DMS 273 (cell line): ENCODE measurements around the gene HEMGN.
"Not testable (repeated sequence)": the region's sequence is repeated elsewhere in the genome, so short reads cannot be mapped to it uniquely, and the experiment has no call there.

Experiments used
- DNase-seq: peaks from one replicate; lab custom pipeline; 2025; ENCODE audit not compliant: unreplicated experiment; lab: John Stamatoyannopoulos, UW

Gene HEMGN, protein sequence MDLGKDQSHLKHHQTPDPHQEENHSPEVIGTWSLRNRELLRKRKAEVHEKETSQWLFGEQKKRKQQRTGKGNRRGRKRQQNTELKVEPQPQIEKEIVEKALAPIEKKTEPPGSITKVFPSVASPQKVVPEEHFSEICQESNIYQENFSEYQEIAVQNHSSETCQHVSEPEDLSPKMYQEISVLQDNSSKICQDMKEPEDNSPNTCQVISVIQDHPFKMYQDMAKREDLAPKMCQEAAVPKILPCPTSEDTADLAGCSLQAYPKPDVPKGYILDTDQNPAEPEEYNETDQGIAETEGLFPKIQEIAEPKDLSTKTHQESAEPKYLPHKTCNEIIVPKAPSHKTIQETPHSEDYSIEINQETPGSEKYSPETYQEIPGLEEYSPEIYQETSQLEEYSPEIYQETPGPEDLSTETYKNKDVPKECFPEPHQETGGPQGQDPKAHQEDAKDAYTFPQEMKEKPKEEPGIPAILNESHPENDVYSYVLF

DNA sequence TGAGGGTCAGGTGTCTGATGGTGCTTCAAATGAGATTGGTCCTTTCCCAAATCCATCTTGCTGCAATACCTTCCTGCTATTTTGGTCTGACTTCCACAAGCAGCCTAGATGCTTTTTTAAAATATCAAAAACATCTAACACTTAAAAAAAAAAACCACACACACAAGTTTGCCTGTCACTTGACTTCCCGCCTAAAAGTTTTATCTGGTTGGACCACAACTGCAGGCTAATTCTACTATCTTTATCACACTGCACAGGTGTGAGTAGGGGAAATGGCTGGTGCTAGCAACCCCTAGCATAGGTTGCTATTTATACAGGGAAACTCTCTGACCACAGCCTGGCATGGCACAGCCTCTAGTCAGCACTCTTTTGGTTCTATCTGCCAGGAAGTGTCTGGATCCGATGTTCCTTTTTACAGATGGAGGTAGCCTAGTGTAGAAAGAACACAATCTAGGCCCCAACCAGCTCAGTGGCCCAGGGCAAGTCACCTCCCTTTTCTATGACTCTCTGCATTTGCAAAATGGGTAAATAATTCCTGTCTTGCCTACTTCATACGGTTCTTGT lies at the start of gene HEMGN:
TSS of gene HEMGN (minus strand) at position 92 of the 564 bp plus-strand sequence. CDS start at position 56, 36 bp downstream.
- DNase-seq = no peak

DNA sequence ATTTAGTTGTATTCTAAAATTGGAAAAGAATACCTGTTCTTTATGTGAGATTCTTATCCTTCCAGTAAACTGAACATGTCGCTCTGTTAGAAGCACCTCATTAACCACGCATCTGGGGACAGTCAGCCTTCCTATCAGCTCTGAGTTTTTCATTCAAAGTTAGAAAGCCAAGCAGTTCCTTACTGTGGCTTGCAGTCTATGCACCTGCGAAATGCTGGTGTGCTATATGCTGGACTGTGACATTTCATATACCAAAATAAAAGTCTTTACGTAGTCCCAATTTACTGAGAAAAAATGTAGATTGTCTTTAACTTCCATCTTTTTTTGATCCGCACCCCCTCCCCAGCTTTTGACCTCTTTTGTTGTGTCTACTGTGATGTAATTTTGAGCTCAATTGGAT lies 49.5 kb upstream of the HEMGN start:
- peak; percentile 8 for DNase-seq

DNA sequence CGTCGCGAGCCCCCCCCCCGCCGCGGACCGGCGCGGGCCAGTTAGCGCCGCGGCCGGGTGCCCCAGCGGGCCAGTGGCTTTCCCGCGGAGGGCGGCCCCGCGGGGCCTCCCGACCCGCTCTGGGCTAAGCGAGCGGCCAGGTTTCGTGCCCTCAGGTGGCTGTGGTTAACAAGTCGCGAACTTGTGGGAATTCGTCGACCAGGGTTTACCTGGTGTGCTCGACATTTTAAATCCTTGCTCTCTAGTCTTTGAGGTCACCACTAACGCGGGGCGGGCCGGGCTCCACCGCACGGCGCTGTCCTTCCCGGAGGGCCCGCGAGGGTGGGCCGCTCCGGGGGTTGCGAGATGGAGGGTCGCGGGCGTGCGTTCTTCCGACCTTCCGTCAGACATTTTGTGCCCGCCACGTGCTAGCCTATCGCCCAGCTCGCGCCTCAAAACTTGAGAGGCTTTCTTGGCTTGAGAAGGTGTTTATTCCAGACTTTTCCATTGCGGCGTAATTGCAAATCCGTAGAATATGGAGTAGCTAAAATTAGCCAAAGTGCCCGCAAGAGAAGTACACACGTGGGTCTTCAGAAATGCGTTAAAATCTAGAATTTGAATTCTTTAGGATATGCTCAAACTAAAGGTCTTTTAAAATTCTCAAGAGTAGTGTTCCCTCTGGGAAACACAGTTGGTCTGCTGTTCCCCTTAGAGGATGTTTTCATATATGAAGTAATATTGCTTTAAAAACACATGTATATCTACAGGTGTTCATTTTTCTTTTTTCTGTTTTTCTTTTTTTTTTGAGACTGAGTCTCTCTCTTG lies 47.3 kb upstream of the HEMGN start:
- DNase-seq = peak; percentile 63

DNA sequence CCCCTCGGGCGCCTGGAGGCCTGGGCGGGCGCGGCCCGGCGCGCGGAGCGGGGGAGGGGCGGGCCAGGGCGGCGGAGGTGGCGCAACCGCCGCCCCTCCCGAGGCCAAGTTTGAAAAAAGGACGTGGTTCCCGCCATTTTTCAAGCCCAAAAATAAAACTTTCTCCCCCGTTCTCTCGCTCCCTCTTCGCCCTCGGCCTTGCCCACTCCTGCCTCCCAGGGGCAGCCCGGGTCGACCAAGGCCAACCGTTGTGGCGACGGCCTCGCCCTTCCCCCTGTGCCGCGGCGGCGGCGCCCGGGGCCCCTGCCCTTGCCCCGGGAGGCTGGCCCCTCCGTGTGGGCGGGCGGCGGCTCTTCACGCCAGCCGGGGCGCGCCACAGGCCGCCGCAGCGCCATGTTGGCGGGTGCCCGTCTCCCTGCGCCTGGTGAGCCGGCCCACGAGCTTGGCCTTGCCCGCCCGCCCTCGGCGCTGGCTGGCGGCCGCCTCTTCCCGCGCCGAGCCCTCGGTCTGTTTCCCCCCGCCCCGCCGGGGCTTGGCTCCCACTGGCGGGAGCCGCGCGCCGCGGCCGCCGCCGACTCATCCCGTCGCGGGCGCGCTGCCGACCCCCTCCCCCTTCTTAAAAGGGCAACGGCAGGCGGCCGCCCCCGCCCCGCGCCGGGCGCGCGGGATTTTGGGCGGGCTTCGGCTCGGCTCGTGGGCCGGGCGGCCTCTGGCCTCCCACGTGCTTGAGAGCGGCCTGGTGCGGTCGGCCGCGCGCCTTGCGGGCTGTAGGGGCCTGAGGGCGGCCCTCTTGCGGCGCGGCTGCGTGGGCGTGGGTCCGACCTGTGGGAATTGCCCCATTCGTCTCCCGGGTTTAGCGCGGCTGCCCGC lies 46.5 kb upstream of the HEMGN start:
- peak; percentile 89 for DNase-seq

DNA sequence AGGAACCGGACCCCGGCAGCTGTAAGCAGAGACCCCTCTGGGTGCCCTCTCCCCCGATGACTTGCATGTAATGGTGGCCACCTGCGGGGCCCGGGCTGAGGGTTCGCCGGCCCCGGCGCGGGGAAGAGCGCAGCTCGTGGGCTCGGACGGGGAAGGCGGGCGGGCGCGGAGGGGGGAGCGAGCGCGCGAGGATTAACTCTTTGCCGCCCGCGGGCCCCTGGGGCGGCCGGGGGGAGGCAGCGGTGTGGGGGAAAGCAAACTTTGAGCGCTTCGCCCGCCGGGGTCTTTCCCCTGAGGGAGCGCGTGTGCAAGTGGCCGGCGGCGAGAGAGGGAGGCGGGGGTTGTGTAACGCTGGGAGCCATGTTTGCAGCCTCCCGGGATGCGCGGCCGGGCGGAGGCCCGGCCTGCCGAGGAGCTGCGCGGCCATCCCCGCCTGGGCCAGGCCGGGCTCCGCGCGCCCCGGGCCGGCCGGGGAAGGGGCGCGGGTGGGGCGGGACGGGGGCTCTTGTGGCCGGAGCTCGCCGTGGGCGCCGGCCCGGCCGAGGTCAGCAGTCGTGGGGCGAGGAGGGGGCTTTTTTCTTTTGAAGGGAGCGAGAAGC lies 45.7 kb upstream of the HEMGN start:
- DNase-seq = peak; percentile 66

DNA sequence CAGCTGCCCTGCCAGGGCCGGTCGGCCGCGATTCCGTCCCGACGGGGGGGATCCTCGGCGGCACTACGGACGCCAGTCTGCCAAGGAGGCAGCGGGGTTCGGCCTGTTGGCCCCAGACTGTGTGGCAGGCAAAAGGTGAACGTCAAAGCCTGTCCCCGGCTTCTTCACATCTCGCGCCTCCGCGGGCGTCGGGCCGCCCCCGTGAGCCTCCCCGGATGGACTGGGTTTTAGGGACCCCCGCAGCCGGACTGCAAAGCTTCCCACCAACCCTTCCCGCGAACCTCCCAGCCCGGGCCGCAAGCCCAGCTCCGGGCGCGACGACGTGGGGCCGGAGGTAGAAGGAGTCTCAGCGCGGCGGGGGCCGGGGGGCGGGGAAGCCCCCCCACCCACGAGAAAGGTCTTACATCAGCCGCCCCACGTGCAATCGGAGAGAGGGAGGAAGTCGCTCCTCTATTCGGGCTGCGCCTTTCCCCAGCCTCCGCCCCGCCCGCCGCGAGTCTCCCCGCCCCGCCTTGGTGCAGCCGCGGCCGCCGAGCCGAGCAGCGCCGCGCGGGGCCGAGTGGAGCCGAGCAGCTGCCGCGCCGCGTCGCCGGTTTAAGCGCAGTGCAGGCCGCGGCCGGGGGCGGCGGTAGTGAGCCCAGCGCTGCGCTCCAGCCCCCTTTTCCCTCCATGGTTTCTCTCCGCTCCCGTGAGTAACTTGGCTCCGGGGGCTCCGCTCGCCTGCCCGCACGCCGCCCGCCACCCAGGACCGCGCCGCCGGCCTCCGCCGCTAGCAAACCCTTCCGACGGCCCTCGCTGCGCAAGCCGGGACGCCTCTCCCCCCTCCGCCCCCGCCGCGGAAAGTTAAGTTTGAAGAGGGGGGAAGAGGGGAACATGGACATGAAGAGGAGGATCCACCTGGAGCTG lies 45.0 kb upstream of the HEMGN start, which contains the start of gene ANP32B:
TSS of gene ANP32B (plus strand) at position 659 of the 906 bp plus-strand sequence. CDS start at position 874, 215 bp downstream.
- DNase-seq = peak; percentile 96

DNA sequence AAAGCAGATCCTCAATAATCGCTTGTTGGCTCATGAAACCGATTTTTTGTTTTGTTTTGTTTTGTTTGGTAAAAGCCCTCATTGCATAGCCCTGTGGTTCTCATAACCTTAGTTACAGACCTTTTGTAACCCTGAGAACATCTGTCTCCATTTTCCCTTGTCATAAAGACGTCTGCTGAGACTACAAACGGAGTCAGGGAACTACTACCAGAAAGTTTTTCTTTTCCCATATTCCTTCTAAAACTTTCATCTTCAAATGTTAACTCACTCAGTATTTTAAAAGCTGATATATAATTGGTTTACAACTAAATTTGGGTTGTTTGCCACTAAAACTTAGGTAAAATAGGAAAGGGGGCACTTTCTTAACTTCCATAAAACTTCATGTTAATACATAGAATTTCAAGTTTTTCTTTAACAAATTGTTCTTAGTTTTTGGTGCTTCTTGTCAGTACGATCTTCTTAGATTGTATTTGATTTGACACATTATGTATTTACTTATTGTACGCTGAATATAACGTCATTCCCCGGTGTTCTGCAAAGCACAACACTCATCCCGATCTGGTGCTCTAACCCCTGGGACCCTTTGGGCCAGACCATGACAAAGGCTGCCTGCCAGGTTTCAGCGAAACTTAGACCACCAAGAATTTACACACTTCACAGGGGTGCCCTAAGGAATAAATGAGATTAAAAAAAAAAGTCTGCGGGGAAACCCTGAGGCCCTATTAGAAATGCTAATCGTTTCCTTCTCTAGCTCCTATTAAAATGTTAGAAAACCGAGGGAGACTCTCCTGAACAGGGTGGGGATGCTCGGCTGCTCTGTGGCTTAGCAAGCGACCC lies 44.1 kb upstream of the HEMGN start:
- peak; percentile 70 for DNase-seq

DNA sequence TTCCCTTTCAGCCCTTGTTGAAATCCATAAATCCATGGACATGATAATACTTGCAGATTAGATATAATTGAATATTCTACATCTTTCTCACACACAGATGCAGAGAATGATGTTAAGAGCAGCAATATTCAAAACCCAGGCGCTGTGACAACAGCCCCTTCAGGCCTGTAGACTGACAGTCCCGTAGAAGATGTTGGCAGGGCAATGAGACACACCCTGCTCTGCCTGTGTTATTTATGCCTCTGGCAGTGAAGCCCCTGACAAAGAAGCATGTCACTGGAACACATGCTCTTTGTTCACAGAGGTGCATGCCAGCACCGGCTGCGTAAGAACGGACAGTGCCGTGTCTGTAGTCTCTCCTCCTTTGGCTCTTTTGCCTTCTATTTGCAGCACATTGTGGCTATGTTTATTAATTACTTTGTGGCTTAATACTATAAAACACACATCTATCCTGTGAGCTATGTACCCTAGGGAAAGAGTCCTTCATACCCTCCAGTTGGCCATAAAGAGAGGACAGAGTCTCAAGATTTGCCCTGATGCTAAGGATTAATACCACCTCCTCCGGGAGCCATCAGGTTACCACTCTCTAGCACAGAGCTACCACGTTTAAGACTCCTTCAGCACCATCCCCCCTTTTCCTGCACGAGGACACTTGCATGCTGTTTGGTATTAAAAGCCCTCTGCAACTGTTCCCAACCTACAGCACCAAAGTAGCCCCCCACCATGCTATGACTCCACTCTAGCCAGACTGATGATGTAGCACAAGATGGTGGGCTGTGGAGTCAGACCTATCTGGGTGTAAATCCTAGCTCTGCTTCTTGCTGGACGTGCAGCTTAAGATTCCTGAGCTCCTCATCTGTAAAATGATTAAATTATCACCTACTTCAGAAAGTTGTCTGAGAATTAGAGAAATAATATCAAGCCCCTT lies 43.2 kb upstream of the HEMGN start:
- DNase-seq = peak; percentile 57

DNA sequence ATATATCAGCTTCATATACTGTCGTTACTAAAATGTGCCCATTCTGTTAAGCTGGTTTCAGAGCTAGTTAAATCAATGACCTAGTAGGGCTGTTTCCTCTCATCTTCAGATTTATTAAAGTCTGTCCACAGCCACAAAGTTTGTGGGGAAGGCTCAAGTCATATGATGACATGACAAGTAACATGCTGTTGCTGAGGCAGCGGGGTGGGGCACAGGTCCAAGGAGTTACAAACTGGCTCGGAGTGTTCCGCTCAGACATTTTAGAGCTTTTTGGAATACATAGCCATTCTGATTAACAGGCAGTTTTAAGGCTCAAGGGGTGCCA lies 42.5 kb upstream of the HEMGN start:
- DNase-seq = peak; percentile 28

DNA sequence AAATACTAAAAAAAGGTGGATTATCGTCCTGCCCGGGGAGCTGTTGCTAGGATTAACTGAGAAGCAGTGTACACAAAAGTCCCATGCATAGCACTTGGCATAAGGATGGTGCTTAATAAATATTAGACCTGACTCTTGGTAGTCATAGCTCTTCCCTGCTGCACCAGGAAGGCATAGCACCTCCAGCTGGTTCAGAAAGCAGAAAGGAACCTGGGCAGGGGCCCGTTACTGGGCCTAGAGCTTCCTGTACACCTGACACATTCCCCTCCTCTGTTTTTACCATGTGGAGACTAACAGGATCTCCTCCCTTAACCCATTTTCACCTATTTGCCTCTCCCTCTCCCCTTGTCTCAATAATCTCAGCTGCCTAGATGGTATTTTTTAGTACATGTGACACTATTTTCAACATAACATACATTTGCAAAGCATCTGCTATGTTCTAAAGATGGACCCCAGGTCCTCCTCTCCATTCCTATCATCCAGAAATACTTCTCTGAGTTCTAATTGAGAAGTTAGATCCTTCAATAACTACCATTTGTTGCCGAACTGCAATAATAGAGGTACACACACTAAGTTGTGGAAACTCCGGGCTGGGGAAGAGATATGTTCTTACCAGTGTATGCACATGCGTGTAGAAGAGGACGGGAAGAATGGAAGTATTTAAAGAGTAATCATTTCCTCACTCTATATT lies 42.0 kb upstream of the HEMGN start:
- DNase-seq = peak; percentile 27

DNA sequence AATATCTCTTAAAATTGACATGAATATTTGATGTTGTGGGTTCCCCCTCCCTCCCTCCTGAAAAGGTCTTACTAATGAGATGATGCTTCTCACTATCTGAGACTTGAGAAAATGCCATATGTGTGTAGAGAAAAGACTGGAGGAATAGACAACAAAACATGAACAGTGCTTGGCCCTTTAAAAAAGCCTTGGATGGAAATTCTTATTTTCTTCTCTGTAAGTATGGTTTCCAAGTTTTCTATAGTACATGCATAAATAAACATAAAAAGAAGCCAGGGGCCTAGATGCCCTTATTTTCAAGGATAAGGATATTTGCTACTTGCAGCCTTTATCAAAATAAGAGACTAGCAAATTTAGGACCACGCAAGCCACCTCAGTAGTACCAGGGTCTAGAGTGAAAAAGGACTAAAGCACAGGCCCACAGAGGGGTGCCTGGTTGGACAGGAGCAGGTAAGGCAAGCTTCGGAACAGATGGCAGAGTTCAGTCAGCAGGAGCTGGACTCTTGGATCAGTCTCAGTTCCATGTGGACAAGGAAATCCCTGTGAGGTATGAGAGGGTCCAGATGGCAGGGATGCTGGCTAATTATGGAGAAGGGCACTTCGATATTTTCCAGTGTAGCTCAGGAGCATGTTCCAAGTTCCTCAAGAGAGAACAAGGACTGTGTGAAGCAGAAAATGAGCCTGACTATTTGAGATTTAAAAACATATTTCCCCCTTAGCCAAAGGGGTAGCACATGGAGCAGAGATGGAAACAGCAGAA lies 40.6 kb upstream of the HEMGN start:
- peak; percentile 96 for DNase-seq

DNA sequence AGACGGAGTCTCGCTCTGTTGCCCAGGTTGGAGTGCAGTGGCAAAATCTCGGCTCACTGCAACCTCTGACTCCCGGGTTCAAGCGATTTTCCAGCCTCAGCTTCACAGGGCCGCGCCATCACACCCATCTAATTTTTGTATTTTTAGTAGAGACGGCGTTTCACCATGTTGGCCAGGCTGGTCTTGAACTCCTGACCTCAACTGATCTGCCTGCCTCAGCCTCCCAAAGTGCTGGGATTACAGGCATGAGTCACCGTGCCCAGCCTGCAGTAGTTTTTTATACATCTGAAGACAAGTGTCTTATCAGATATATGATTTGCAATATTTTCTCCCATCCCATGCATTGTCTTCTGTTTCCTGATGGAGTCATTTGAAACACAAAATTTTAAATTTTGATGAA lies 38.7 kb upstream of the HEMGN start:
- DNase-seq = not testable (repeated sequence)

DNA sequence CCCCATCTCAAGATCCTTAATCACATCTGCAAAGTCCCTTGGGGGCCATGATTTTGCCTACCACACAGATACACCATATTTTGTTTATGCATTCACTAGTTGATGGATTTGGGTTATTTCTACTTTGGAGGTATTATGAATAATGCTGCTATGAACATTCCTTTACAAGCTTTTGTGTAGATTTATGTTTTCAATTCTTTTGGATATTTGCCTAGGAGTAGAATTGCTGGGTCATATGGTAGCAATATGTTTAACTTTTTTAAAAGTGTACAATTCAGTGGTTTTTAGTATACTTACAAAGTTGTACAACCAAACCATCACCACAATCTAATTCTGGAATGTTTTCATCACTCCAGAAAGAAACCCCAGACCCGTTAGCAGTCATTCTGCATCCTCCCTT lies 37.4 kb upstream of the HEMGN start:
- DNase-seq = no peak

DNA sequence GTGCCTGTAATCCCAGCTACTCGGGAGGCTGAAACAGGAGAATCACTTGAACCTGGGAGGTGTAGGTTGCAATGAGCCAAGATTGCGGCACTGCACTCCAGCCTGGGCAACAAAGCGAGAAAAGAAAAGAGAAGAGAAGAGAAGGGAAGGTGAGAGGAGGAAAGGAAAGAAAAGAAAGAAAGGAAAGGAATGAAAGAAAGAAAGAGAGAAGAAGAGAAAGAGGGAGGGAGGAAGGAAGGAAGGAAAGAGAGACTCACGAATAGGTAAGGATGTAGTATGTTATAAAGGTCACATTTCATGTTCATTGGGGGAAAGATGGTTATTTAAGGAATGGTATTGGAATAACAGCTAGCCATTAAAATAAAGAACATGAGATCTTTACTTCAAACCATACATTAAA lies 34.8 kb upstream of the HEMGN start:
- DNase-seq = no peak

DNA sequence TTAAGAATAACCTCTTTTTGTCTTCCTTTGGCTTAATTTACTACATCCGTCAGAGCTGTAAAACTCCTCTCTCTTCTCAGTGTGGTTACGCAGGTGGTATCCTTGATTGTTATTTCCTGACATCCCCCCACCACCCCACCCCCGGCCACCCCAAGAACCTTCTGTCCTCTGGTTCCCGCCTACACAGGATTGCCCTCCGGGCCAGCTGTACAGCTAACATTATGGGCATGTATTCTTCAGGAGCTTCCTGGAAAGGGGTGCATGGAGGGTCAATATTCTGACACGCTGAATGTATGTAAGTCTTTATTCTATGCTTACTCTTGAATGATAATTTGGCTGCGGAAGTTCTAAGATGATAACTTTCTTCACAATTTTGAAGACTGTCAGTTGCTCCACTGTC lies 32.2 kb upstream of the HEMGN start:
- DNase-seq = no peak

DNA sequence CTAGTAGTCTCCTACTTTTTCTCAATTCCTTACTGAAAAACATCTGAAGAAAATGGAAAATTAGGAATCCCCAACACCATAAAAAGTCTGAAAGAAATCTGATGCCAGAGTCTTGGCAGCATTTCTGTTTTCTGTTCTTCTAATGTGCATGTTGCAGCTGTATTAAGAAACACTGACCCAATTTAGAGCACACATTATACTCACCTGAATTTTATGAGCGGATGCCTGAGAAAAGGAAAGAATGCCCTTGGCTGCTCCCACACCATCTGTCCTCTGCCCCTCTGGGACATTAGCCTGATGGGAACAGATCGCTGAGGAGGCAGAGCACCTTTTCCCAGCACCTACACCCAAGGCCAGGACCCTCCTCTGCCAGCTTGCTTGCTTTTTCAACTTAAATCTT lies 31.0 kb upstream of the HEMGN start:
- peak; percentile 37 for DNase-seq
